ENCODE data around the gene FKBP1B. TPM values are rescaled to one million over a fixed set of nuclear protein-coding genes. Genes with fewer than 3 reads are reported as not detected.
"Not testable (repeated sequence)": the region's sequence is repeated elsewhere in the genome, so short reads cannot be mapped to it uniquely, and the experiment has no call there.

Gene FKBP1B
- total RNA-seq: 21.8 and 22.8 TPM in 2 replicates

DNA sequence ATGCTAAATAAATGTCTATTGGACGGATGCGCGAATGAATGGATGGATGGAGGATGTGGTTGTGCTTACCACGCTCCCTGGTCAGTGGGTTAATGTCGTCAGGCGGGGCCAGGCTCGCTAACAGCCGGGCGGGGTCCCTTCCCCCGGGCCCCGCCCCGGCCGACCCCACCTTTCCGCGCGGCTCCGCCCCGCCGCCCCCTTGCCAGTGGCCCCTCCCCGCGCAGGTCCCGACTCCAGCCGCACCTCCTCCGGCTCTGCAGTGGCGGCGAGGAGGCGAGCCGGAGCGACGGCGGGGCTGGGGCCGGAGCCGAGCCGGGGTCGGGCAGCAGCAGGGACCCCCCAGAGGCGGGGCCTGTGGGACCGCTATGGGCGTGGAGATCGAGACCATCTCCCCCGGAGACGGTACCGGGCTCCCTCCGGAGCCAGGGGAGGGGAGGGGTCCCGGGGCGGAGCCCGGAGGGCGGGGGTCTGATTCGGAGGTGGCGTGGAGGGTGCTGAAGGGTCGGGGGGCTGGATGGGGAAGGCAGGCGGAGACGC lies at the start of gene FKBP1B:
FKBP1B (plus strand) TSS at position 257 of the 537 bp plus-strand sequence; CDS start at position 366, 109 bp downstream.
- DNase-seq (ENCODE audit: low read depth, low spot score): no peak

DNA sequence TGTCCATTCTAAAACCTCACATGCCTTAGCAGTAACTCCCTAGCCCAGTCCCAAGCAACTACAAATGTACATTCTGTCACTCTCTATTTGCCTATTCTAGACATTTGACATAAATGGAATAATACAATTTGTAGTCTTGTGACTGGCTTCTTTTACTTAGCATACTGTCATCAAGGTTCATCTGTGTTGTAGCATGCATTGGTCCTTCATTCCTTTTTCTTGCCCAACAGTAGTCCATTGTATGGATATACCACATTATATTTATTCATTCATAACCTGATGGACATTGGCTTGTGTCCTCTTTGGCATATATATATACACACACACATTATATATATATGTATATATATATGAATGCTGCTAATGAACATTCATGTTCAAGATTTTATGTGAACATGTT lies 41.8 kb upstream of the FKBP1B start:
- no peak for DNase-seq (ENCODE audit: low read depth, low spot score)

GRCh38 chr2:24008672-24009366 lies 40.7 kb upstream of the FKBP1B start:
- DNase-seq (ENCODE audit: low read depth, low spot score): no peak

DNA sequence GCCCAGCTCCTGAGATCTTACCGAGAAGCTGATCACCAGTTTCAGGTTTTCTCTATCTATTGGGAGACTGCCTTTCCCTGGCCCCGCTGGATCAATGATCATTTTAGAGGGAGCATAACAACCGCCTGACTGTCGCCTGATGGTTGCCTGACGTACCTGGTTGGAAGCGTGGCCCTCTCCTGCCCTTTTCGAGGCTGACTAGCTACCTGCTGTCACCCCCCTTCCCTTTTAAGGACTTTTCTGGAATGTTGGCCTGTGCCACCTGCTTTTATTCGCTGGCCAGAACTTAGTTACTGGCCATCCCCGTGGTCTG lies 40.2 kb upstream of the FKBP1B start:
- DNase-seq (ENCODE audit: low read depth, low spot score): no peak

DNA sequence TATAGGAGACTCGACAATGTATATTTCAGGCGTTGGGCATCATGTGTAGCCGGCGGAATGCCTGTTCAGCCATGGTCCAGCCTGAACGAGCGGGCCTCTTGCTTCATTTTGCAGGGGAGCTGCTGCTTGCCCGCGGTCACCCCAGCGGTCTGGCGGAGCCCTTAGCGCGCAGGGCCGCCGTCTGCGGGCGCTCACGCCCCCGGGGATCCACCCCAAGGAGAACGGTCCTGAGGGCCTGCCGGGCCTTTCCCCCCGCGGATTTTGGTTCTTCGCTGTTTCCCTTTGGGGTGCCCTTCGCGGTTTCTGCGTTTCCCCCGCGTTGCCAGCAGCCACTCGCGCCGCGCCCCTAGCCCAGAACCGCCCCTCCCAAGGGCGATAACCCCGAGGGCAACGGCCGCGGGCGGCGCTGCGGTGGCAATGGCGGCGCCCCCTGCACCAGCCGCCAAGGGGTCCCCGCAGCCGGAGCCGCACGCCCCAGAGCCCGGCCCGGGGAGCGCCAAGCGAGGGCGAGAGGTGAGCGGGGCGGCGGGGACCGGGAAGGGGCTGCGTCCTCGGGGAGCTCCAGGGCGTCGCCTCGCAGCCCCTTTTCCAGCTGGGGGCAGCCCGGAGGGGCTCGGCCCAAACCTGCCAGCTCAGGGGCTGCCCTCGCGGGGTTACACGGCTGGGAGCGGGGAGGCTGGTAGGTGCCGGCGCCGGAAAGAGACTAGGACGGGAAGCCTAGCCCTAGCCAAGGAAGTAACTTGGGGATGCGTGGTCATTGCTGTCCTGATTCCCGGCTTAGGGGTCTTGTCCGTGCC lies 39.7 kb upstream of the FKBP1B start, which contains the start of gene MFSD2B:
MFSD2B (plus strand) TSS at position 406 of the 797 bp plus-strand sequence; CDS start at position 418, 12 bp downstream.
- no peak for DNase-seq (ENCODE audit: low read depth, low spot score)

DNA sequence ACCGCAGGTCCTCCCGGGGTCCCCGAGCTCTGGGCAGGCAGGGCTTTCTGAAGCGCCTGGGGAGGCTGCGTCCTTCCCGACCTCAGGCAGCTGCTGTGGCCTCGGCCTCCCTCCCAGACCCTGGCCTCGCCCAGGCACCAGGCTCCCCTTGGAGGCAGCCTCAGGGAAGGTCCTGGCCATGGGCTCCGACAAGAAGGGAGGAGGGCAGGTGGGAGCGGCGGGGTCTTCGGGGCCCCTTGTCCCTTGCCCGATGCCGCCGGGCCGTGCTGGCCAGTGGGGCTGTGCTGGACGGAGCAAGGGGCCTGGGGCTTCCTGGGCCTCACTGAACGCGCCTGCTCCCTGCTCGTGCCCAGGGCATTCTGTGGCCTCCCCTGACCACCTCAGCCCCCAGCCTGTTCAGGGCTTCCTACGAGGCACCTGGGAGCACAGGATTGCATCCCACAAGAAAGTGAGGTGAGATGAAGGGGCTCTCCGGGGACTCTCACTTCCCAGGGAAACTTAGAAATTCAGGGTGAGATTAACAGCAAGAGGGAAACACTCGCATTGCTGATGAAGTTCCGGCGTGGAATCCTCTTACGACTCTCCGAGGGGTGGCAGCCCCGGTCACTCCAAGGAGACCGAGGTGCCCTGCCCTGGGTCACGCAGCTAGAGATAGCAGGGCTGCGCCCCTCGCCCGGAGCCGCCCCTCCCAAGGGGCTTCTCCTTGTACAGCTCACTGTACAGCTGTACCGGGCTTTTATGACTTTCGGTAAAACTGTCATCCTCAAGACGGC lies 38.9 kb upstream of the FKBP1B start:
- DNase-seq (ENCODE audit: low read depth, low spot score): no peak

GRCh38 chr2:24011250-24012104 lies 38.1 kb upstream of the FKBP1B start:
- DNase-seq (ENCODE audit: low read depth, low spot score): no peak

DNA sequence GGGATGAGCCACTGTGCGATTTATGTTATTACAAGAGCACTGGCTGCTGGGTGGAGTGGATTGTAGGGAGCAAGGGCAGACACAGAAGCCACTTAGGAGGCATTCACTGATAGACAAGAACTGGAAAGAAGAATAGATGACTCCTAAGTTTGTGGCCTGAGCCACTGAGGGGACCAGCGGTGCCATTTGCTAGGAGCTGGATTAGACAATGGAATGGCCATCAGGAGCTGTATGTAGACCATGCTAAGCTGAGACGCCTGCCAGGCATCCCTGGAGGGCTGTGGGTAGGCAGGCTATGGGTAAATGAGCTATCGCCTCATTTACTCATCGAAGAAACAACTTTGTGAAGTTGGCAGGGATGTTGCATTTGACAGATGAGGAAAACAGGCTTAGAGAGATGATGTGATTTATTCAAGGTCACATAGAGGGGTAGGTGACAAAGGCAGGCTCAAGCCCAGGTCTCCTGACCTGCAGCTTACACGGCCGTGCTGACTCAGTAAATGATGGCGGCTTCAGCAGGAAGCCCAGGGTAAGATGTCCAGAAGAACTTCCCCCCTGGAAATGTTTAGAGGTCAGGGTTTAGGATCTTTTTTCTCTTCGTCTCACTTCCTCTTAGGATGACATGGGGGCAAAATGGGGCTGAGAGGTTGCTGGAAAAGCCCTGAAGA lies 36.9 kb upstream of the FKBP1B start:
- no peak for DNase-seq (ENCODE audit: low read depth, low spot score)

- DNase-seq (ENCODE audit: low read depth, low spot score): not testable (repeated sequence)
Observed at GRCh38 chr2:24014902-24015301, 34.6 kb upstream of the FKBP1B start.

GRCh38 chr2:24015562-24016375 lies 33.8 kb upstream of the FKBP1B start:
- DNase-seq (ENCODE audit: low read depth, low spot score): peak; percentile 43

GRCh38 chr2:24016376-24016761 lies 33.2 kb upstream of the FKBP1B start:
- DNase-seq (ENCODE audit: low read depth, low spot score): no peak

GRCh38 chr2:24016853-24017703 lies 32.5 kb upstream of the FKBP1B start:
- no peak for DNase-seq (ENCODE audit: low read depth, low spot score)

GRCh38 chr2:24017711-24018110 lies 31.8 kb upstream of the FKBP1B start:
- no peak for DNase-seq (ENCODE audit: low read depth, low spot score)

GRCh38 chr2:24018241-24018640 lies 31.3 kb upstream of the FKBP1B start:
- no peak for DNase-seq (ENCODE audit: low read depth, low spot score)

DNA sequence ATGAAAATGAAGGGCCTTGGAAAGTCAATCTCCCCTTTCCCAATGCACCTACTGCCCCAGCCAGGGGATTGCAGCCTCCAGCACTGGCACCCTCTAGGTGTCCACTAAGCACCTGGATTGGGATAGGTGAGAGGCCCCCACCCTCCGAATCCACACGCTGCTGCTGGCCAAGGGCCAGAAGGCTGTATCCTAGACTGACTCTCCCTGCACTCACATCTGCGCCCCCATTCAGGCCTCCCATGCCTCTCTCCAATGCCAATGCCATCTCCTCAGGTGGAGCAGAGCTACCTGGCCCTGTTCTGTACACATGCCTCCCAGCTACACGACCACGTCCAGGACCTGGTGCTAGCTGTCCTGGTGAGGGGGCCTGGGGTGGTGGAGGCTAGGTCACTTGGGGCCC lies 29.8 kb upstream of the FKBP1B start:
- DNase-seq (ENCODE audit: low read depth, low spot score): no peak

DNA sequence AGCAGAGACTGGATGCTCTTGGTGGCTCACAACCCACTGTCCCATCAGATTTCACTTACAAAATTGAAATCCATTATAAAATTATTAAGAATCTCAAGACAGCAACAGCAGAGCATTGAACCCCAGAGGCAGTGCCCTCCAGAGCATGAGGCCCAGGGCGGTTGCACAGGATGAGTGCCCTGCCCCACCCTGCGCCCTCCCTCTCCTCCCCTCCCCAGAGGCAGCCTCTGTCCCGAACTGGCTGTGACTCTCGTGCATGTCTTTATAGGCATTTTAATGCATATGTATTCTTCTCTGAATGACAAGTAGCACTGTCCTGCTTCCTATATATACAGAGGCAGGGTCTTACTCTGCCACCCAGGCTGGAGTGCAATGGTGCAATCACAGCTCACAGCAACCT lies 29.3 kb upstream of the FKBP1B start:
- DNase-seq (ENCODE audit: low read depth, low spot score): no peak

GRCh38 chr2:24021122-24021998 lies 28.2 kb upstream of the FKBP1B start:
- DNase-seq (ENCODE audit: low read depth, low spot score): no peak

Data from pulmonary artery endothelial cell (primary cell).